ENCODE measurements around the gene C1orf198.

GRCh38 chr1:230824919-230825721, 43.2 kb downstream of the C1orf198 start:
- TF ChIP-seq, protein P1, sequence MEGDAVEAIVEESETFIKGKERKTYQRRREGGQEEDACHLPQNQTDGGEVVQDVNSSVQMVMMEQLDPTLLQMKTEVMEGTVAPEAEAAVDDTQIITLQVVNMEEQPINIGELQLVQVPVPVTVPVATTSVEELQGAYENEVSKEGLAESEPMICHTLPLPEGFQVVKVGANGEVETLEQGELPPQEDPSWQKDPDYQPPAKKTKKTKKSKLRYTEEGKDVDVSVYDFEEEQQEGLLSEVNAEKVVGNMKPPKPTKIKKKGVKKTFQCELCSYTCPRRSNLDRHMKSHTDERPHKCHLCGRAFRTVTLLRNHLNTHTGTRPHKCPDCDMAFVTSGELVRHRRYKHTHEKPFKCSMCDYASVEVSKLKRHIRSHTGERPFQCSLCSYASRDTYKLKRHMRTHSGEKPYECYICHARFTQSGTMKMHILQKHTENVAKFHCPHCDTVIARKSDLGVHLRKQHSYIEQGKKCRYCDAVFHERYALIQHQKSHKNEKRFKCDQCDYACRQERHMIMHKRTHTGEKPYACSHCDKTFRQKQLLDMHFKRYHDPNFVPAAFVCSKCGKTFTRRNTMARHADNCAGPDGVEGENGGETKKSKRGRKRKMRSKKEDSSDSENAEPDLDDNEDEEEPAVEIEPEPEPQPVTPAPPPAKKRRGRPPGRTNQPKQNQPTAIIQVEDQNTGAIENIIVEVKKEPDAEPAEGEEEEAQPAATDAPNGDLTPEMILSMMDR (conservative IDR thresholded peaks at IDR 0.05; ENCODE audit: low read length): no peak
- TF ChIP-seq EZH2phosphoT487 (IDR thresholded peaks at IDR 0.05; ENCODE audit: borderline replicate concordance): no peak

Data from Loucy (cell line).